Endometrium (tissue), 2 donors: ENCODE results near the gene TASL.
"Not testable (repeated sequence)": the region's sequence is repeated elsewhere in the genome, so short reads cannot be mapped to it uniquely, and the experiment has no call there.

ENCODE experiments used
- FAIRE-seq: peaks from 2 replicates; lab custom pipeline; 2012; peaks lifted over from hg19 to GRCh38; lab: Jason Lieb, UNC
- donor health status: control.
- donor health status: control.

Gene TASL

GRCh38 chrX:30576881-30577280, 685 bp downstream of the TASL start:
- no peak for FAIRE-seq

GRCh38 chrX:30573125-30573524, 4.4 kb downstream of the TASL start:
- FAIRE-seq, result no peak

GRCh38 chrX:30572678-30573077, 4.9 kb downstream of the TASL start:
- FAIRE-seq, result no peak

GRCh38 chrX:30572004-30572403, 5.6 kb downstream of the TASL start:
- FAIRE-seq, result no peak

- FAIRE-seq, result peak; percentile 29
Measured at GRCh38 chrX:30570505-30570904, 7.1 kb downstream of the TASL start.

GRCh38 chrX:30568136-30568535, 9.4 kb downstream of the TASL start:
- FAIRE-seq, result no peak

GRCh38 chrX:30563070-30563469, 14.5 kb downstream of the TASL start:
- FAIRE-seq, result not testable (repeated sequence)

GRCh38 chrX:30561191-30561590, 16.4 kb downstream of the TASL start:
- no peak for FAIRE-seq

- FAIRE-seq, result no peak
Measured at GRCh38 chrX:30538271-30538670, 39.3 kb downstream of the TASL start.

- no peak for FAIRE-seq
Measured at GRCh38 chrX:30533835-30534234, 43.7 kb downstream of the TASL start.

GRCh38 chrX:30533266-30533665, 44.3 kb downstream of the TASL start:
- FAIRE-seq, result no peak

- no peak for FAIRE-seq
Measured at GRCh38 chrX:30530606-30531005, 47.0 kb downstream of the TASL start.

GRCh38 chrX:30525732-30526131, 51.8 kb downstream of the TASL start:
- FAIRE-seq, result no peak

GRCh38 chrX:30521440-30522182, 56.0 kb downstream of the TASL start:
- no peak for FAIRE-seq

GRCh38 chrX:30513284-30513683, 64.3 kb downstream of the TASL start:
- no peak for FAIRE-seq
